Loucy (cell line): ENCODE results near the gene SAMSN1.

Experiments used
- H2AFZ ChIP-seq: fragments of 200-600 bp; sonication (generic); 2 replicates; pipeline ENCODE4 v1.6.0; 2016; ENCODE audit warnings: antibody characterized with exemption, mild to moderate bottlenecking, low read length, moderate library complexity
- H3F3A ChIP-seq: fragments of 200-600 bp; 2 replicates; pipeline ENCODE4 v1.6.0; 2016; ENCODE audit warnings: antibody characterized with exemption, low read depth, mild to moderate bottlenecking
- H3K27me3 ChIP-seq: fragments of 200-600 bp; sonication (generic); 2 replicates; pipeline ENCODE4 v1.6.1; 2014; ENCODE audit warnings: low read length, mild to moderate bottlenecking; ENCODE audit not compliant: insufficient read depth, poor library complexity, severe bottlenecking
- H3K36me3 ChIP-seq: fragments of 200-600 bp; sonication (generic); 2 replicates; pipeline ENCODE4 v1.6.1; 2016; ENCODE audit warnings: low read length; ENCODE audit not compliant: insufficient read depth
- H3K4me1 ChIP-seq: fragments of 200-600 bp; sonication (generic); 2 replicates; pipeline ENCODE4 v1.5.1; 2014; ENCODE audit warnings: low read length, mild to moderate bottlenecking; ENCODE audit not compliant: insufficient read depth, poor library complexity, severe bottlenecking
- H3K4me2 ChIP-seq: fragments of 200-600 bp; sonication (generic); 2 replicates; pipeline ENCODE4 v1.6.0; 2014; ENCODE audit warnings: antibody characterized with exemption, low read length, low read depth, mild to moderate bottlenecking; ENCODE audit not compliant: poor library complexity, severe bottlenecking
- H3K4me3 ChIP-seq: fragments of 200-600 bp; sonication (generic); 2 replicates; pipeline ENCODE4 v1.5.1; 2014; ENCODE audit warnings: low read length, mild to moderate bottlenecking, mixed read lengths; ENCODE audit not compliant: poor library complexity, severe bottlenecking
- H3K79me2 ChIP-seq: fragments of 200-600 bp; sonication (generic); 2 replicates; pipeline ENCODE4 v1.6.1; 2014; ENCODE audit warnings: low read length; ENCODE audit not compliant: insufficient read depth
- H3K9ac ChIP-seq: fragments of 200-600 bp; sonication (generic); 2 replicates; pipeline ENCODE4 v1.6.0; 2014; ENCODE audit warnings: mild to moderate bottlenecking, low read depth, low read length, moderate library complexity; ENCODE audit not compliant: poor library complexity, severe bottlenecking
- H3K9me2 ChIP-seq: fragments of 200-600 bp; sonication (generic); replicated peaks from 2 replicates; pipeline ENCODE4 v1.6.1; 2016; ENCODE audit warnings: low read depth, low read length, mixed read lengths
- H3K9me3 ChIP-seq: fragments of 200-600 bp; sonication (generic); 2 replicates; pipeline ENCODE4 v1.6.1; 2014; ENCODE audit warnings: mild to moderate bottlenecking, antibody characterized with exemption, low read length, low read depth; ENCODE audit not compliant: insufficient read depth
- H4K20me1 ChIP-seq: fragments of 200-600 bp; sonication (generic); 2 replicates; pipeline ENCODE4 v1.6.0; 2014; ENCODE audit warnings: antibody characterized with exemption, low read length, mild to moderate bottlenecking; ENCODE audit not compliant: insufficient read depth, poor library complexity, severe bottlenecking
- CTCF ChIP-seq: fragments of 200-600 bp; sonication (generic); conservative IDR thresholded peaks from 2 replicates; pipeline ENCODE4 v1.5.1; 2014; ENCODE audit warnings: mild to moderate bottlenecking, antibody characterized with exemption, low read length
- EZH2phosphoT487 ChIP-seq: fragments of 200-600 bp; IDR thresholded peaks from 2 replicates; pipeline ENCODE4 v1.6.1; 2018; ENCODE audit warnings: antibody characterized with exemption, mild to moderate bottlenecking, moderate library complexity, borderline replicate concordance

The SAMSN1 gene

GRCh38 chr21:14551741-14552140 is 5.6 kb upstream of the SAMSN1 start:
- no peak overlapping the region for H3K4me3 ChIP-seq
- H3K9me3 ChIP-seq = no peaks in the 10 kb centered on the region
- no peaks in the 10 kb centered on the region for H3K79me2 ChIP-seq
- no peak overlapping the region for H2AFZ ChIP-seq
- H3K27me3 ChIP-seq = no peaks in the 10 kb centered on the region
- H3K9ac ChIP-seq = no peak overlapping the region
- H3F3A ChIP-seq = no peaks in the 10 kb centered on the region
- no peak overlapping the region for H3K4me2 ChIP-seq
- no peak for TF ChIP-seq EZH2phosphoT487
- TF ChIP-seq CTCF = no peak
- H4K20me1 ChIP-seq = no peaks in the 10 kb centered on the region
- H3K4me1 ChIP-seq = peaks cover 57% of the 10 kb centered on the region
- no peaks in the 10 kb centered on the region for H3K36me3 ChIP-seq
- H3K9me2 ChIP-seq = no peaks in the 10 kb centered on the region

- no peak overlapping the region for H3K9ac ChIP-seq
- peaks cover 56% of the 10 kb centered on the region for H3K4me1 ChIP-seq
- H3K4me3 ChIP-seq = peak overlapping the region; percentile 12
- H3K27me3 ChIP-seq = no peaks in the 10 kb centered on the region
- no peaks in the 10 kb centered on the region for H3K9me3 ChIP-seq
- H3K9me2 ChIP-seq = no peaks in the 10 kb centered on the region
- 0 out of 2 replicates have a peak, but pooled peaks cover 3% of the 10 kb centered on the region for H3F3A ChIP-seq
- peaks cover under 1% of the 10 kb centered on the region for H4K20me1 ChIP-seq
- H3K36me3 ChIP-seq = no peaks in the 10 kb centered on the region
- no peak overlapping the region for H2AFZ ChIP-seq
- H3K79me2 ChIP-seq = peaks cover 9% of the 10 kb centered on the region
- no peak for TF ChIP-seq EZH2phosphoT487
- TF ChIP-seq CTCF = no peak
- peak overlapping the region; percentile 44 for H3K4me2 ChIP-seq
Observed at GRCh38 chr21:14550135-14550534, 4.0 kb upstream of the SAMSN1 start.

GRCh38 chr21:14548779-14549178 is 2.7 kb upstream of the SAMSN1 start:
- Histone ChIP-seq H3K4me1 (peaks cover 64% of the 10 kb centered on the region), H3K9me3 (no peaks in the 10 kb centered on the region), H4K20me1 (peaks cover 9% of the 10 kb centered on the region), H3K4me2 (no peak overlapping the region), H3K27me3 (no peaks in the 10 kb centered on the region), H3K79me2 (peaks cover 23% of the 10 kb centered on the region), H3K36me3 (no peaks in the 10 kb centered on the region), H3F3A (0 out of 2 replicates have a peak, but pooled peaks cover 3% of the 10 kb centered on the region), H3K4me3 (no peak overlapping the region), H2AFZ (0 out of 2 replicates have a peak overlapping the region, but pooled peaks have one; percentile 4), H3K9ac (no peak overlapping the region), H3K9me2 (no peaks in the 10 kb centered on the region)
- TF ChIP-seq EZH2phosphoT487 (no peak), CTCF (no peak)
